NOMO-1 (cell line): Measurements from ENCODE around the gene CDX2.

ENCODE experiments used
- DNase-seq, 2 experiments: peaks; one replicate each; lab custom pipeline; 2025; ENCODE audit not compliant: unreplicated experiment in 2 of 2; lab: John Stamatoyannopoulos, UW

The CDX2 gene

GRCh38 chr13:27919659-27919933 is 49.5 kb downstream of the CDX2 start:
- peak in 1 of 2 experiments; percentile 18 for DNase-seq

DNA sequence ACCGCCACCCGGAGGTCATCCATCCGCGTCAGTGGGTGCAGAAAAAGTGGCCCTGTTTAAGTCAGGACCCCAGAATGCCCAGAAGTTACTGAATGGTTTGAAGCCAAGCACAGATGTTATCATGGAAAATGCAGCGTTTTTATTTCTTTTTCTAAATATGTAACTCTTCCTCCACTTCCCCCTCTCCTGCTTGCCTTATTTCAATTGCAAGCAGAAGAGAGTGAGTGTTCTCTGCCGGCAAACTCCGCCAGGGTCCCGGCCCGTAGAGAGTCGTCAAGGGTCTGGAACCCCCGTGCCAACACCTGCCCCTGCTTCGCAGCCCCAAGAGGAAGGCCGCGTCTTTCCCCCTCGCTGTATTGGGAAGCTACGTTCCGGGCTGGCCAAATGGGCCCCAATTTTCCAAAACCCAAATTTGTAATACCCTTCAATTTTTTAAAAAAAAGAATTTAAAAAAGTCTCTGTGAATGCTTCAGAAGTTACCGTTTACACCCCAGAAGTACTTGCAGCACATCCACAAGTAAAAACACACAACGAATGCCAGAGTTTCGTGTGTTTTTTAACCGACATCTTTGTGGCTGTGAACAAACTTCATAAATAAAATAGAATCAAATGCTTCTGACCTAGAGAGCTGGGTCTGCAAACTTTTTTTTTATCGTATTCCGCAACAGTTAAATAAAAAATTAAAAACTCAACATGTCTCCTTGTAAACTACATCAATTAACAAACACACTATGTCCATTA is 50.0 kb downstream of the CDX2 start:
- no peak for DNase-seq

DNA sequence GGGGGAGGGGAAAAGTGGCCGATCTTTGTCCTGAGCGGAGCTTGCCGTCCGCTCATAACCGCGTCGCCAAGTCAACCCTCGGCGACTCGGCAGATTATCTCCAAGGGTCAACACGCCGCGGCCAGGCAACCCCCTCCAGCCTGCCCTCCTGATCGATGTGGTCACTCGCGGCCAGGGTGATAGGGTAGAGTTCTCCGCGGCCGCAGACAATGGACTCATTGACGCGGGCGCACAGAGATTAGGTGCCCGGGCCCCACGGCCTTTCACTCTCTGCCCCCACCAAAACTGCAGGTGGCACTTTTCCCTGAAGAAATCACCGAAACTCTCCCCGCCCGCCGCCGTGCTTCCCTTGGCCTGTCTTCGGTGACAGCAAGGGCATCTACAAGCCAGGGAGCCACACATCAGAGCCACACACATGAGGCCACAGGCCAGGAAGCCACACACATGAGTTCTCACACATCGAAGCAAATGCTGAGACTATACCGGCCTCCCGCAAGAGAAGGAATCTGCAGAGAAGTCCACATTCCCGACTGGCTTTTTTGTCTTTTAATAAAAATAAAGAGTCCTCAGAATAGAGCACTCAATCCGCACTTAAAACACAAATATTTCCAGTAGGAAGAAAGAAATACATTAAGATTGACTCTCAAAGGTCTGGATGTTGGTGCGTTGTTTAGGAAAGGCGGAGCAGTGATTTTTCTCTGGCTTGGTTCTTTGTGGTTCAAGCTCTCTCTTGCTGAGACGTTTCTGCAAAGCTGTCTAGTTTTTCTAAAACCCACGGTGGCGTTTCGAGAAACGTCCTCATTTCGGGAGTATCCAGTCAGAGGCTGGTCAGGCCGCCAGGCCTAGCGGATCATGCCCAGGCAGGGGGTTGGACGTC is 50.8 kb downstream of the CDX2 start:
- DNase-seq: no peak

DNA sequence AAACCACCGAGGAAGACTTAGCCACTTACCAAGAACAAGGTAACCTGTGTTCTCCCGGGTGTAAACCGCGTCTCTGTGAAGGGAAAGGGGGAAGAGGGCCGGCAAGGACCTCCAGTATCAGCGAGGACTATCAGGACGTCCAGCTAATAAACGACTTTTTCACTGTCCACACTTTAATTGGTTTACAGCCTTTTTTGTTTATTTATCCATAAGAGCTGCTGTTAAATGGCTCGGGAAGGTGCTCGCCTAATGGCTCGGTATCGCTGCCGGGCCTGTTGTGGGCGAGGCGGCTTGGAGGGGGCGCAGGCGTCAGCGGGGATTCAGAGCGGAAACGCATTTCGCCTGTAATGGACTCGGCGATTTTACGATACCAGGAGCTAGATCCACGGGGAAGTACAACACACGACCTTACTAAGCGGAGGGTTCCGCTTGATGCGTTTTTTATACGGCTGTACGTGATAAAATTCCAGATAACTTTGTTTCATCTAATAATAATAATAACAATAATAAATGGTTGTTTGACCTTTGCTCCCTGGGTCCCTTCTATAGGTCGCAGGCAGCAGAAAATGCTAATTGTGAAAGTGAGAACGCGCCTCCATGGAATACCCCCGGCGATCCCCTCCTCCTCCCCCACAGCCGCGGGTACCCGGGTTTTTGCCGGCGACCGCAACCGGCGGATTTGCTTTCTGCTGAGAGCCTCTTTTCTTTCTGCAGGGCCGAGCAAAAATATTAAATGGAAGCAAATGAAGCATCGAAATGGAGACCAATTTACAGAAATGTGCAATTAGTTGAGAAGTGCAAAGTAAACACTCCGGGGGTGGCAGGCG is 51.8 kb downstream of the CDX2 start:
- DNase-seq: no peak

DNA sequence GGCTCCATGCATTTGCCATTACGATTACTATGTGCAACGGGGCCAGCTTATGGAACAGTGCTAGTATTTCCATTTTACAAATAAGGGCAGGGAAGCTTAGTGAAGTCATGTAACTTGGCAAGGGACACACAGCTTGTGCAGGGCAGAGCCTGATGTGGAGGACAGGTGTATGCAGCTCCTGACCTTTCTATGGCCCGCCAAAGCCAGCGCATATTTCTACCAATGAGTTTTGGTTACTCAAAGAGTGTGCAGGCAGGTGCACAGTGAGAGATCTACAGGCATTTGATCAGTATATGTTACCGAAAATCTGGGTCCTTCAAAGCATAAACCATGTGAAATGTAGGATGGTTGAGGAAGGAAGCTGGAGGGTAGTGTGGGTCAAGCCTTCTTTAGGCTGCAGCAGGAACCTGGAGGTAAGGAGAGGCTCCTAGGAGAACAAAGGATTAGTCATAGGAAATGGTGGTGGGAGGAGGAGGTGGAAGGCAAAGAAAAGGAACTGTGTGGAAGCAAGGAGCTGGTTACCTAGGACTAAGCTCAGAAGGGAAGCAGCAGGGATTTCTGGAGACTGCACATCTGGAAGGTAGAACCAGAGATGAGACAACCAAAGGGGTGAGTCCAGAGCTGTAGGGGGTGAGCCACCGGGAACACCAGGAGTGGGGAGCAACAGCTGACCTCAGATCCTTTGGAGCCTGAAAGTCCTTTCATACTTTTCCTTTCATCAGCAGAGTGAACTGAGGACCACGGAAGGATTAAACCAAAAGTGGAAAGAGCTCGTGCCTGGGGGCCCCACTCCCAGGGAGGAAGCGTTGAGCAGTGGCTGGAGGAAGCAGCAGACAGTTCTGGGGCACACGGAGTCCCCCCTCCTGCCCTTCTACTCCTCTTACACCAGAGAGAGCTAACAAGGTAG is 53.6 kb downstream of the CDX2 start:
- DNase-seq: no peak

- no peak for DNase-seq
Measured at GRCh38 chr13:27913160-27913559, 56.0 kb downstream of the CDX2 start.

DNA sequence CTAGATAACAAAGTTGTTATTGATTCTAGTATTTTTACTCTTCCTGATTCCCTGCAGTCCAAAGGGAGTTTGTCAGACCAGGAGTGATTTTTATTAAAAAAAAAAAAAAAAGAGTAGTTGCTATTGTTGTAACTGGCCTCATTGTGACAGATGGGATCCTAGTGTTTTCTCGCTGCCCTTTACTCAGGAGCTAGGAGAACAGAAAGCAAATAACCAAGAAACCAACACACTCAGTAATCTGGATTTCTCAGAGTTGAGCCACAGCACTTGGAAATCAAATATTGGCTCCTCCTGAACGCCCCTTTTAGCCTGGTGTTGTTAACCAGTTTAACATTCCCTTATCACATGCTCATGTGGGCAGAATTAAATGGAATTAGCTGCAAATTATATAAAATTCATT is 57.6 kb downstream of the CDX2 start:
- DNase-seq: no peak
